Right forelimb (tissue), 1 donor: ENCODE measurements around the gene PSTPIP1.

Experiments
- DNase-seq: peaks from one replicate; pipeline ENCODE4 v3.0.0-alpha.2; 2018

Gene PSTPIP1

DNA sequence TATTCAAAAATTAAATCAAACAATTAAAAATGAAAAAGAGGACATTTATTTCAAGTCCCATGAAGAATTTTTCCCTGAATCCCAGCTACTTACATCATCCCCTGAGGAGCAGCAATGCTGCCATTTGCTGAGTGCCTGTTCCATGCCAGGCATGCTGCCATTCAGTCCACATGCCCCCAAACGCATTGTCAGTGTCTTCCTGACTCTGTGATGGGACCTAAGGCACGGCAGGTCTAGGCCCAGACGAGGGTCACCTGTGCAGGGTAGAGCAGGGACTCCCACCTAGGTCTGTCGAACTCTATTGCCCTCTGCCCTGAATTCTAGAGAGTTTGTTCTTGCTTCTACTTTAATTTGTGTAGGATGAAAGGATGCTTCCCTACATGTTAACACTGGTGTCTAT lies 7.0 kb downstream of the PSTPIP1 start:
- DNase-seq = no peak

DNA sequence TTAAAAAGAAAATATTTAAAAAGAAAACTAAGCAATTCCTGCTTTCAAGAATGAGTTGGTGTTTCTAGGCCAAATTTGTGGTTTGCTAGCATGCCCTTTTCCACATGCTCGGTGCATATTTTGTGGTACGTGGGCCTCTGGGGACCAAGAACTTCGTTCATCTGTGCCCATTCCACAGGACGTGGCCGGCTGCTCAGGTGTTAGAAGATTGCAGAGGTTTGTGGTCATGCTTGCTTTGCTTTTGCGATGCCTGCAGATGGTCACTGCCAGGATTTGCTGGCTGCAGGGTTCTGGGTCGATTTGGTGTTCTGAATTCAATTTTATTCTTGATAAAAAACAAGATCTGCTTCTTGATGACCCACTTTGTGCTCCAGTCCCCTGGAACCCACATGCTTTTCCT lies 7.5 kb downstream of the PSTPIP1 start:
- DNase-seq = no peak

DNA sequence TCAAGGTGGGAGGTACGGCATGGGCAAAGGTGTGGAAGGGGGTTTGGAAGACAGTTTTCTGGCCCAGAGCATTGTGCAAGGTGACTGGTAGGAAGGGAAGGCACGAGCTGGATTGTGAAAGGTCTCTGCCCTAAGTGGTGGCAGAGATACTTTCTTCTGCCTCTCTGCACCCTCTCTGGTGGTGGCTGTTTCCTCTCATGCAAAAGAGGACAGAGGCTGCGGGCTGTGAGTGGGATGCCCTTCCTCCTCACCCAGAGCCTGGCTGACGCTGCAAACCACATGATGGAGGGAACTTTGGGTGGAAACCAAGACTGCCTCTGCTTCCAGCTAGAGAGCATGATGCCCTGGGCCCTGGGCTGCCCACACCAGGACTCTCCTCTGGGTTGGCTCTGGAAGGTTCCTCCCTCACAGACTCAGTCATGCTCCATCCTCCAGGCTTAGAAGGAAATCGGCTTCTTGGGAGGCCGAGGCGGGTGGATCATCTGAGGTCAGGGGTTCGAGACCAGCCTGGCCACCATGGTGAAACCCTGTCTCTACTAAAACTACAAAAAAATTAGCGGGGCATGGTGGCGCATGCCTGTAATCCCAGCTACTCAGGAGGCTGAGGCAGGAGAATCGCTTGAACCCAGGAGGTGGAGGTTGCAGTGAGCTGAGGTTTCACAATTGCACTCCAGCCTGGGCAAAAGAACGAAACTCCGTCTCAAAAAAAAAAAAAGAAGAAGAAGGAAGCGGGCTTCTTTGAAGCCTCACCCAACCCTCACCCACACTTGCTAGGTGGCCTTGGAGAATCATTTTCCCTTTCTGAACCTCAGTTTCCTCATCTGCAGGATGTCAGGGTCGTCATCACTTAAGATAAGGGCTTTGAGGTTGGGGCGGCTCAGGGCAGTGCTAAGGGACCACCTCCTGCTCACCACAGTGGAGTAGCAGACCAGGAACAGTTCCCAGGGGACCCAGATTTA lies 8.3 kb downstream of the PSTPIP1 start:
- DNase-seq = no peak

- DNase-seq = no peak
Observed at GRCh38 chr15:77004189-77004588, 9.3 kb downstream of the PSTPIP1 start.

- DNase-seq = no peak
Observed at GRCh38 chr15:77009176-77009575, 14.2 kb downstream of the PSTPIP1 start.

GRCh38 chr15:77009646-77010311 lies 14.9 kb downstream of the PSTPIP1 start:
- DNase-seq = no peak

- no peak for DNase-seq
Observed at GRCh38 chr15:77010312-77010686, 15.4 kb downstream of the PSTPIP1 start.

DNA sequence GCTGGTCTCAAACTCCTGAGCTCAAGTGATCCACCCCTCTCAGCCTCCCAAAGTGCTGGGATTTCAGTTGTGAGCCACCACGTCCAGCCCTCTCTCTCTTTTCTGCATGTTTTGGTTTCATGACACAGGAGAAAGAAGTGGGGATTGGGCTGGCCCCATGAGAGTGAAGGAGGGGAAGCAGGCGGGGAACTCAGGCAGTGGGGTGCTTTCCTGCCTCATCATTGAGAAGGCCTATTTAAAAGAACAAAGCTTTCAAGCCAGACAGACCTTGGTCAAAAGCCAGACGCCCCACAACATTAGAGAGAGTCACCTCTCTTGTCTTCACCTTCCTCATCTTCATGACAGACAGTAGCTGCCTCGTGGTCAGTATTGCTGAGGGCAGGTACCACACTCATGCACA lies 15.9 kb downstream of the PSTPIP1 start:
- no peak for DNase-seq

- DNase-seq = no peak
Observed at GRCh38 chr15:77012117-77012712, 17.3 kb downstream of the PSTPIP1 start.

GRCh38 chr15:77012868-77013267 lies 17.9 kb downstream of the PSTPIP1 start:
- DNase-seq = no peak

GRCh38 chr15:77013776-77014131 lies 18.8 kb downstream of the PSTPIP1 start:
- DNase-seq = no peak

DNA sequence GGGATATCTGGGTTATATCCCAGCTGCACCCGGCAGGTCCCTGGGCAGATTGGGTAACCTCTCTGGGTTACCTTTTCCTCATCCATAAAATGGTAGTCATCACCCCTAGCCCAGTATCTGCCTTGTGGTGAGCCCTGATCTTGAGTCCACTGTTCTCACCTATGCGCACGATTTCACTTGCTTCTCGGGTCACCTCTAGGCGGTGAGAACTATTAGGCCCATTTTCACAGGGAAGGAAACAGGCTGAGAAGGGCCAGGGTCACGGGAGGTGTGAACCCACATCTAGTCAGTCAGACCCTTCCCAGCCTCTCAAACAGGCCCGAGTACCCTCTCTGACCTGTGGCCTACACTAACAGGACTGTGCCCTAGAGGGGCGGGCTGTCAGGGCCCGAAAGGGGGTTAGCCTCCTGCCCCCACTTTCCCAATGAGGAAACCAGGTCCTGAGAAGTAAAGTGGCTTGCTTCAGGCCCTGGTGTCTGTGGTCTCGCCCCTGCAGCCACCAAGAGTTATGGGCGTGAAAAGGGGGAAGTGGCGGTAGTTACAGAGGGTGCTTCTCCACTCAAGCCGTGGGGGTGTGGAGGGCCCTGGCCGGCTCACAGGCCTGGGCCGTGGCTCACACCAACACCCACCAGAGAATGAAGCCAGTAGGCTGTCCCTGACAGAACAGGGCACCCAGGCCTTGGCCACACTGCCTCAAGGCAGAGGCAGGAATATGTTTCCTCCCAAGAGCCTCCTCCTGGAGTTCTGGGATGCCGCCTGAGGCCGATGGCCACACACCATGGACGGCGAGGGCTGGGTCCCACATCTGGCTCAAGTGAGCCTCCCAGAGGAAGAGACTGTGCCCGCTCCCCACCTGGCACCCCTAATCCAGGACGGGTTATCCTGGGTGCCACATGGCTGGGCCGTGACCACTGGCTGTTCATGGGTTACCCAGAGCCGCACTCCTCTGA lies 19.5 kb downstream of the PSTPIP1 start:
- no peak for DNase-seq

GRCh38 chr15:77015646-77016320 lies 20.9 kb downstream of the PSTPIP1 start:
- no peak for DNase-seq

DNA sequence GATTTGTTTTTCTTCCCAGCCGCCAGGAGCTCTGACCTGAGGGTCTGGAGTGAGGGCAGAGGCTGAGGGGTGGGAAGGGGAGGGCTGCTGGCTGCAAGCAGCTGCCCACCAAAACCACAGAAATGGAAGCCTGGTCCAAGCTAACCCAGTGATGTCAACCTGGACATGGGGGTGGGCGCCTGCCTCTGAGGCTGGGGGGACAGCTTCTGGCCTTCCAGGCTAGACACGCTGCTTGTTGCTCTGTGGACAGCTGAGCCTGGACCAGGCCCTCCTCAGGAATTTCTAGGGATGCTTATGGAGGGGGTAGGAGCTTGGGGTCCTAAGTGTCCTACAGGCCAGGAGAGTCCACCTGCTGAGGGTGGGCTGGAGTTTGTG lies 21.4 kb downstream of the PSTPIP1 start:
- DNase-seq = no peak

GRCh38 chr15:77017091-77017660 lies 22.2 kb downstream of the PSTPIP1 start:
- DNase-seq = no peak

GRCh38 chr15:77017761-77018720 lies 23.1 kb downstream of the PSTPIP1 start:
- no peak for DNase-seq

DNA sequence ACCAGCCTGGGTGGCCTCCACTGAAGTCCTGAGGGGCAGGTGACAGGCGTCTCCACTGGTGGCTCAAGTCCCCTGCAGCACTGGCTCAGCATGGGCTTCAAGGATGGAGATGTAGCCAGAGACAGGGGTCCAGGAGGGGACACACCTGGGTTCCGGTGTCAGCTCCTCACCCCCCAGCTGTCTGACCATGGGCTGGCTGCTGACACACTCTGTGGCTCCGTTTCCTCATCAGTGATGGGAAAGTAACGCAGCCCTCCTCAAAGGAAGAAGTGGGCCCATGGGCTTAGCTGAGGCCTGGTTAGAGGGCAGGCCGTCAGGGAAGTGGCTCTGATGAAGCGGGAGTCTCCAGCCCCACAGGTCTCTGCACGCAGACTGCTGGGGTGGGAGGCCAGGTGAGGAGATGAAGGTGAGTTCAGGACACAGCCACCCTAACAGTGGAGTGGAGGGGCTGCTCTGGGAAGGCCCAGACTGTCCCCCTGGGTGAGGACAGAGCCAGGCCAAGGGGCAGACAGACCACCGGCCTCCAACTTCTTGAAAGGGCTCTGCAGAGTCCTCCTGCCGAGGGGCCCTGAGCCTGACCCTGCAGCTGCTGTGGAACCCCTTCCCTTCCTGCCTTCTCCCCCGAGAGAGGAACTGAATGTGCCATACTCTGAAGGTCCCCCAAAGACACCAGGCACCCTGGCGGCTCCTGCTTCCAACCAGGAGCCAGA lies 24.0 kb downstream of the PSTPIP1 start:
- DNase-seq = no peak

DNA sequence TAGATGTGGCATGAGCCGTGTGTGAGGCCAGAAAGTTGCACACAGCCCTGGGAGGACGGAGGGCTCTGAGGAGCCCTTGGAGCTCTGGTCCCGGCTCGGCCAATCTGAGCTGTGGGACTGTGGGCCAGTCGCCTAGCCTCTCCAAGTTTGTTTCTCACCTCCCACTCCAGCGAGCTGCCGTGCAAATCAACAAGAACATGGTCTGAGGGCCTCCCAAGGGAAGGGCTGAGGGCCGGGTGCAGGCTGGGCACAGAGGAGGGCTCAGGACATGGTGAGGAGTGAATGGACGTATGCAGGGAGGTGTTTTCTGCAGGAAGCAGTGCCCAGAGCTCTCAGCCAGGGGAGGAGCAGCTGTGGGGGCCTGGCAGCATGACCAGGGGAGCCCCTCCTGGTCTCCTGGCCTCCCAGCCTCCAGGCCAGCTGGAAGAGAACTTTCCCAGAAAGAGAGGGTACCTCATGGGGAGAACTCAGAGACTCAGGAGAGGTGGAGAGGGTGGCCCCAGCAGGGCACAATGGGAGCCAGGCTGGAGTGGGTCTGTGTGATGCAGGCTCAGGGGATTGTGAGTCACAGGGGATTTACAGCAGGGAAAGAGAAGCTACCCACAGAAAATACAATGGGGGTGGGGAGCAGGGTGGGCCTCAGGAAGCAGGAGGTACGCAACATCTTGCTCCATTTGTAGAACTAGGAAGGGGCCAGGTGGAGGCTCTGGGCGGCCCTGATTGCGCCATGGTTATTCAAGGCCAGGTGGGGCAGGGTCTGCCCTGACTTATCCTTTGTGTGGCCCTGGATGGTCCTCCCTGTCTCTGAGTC lies 24.8 kb downstream of the PSTPIP1 start:
- no peak for DNase-seq
